OCI-LY1 (cell line): Measurements from ENCODE around the gene TMEM140.

Experiments used
- H2AFZ ChIP-seq: fragments of 200-600 bp; sonication (generic), shearing (Covaris generic); 2 replicates; pipeline ENCODE4 v1.6.0; 2014; ENCODE audit warnings: antibody characterized with exemption, mild to moderate bottlenecking, low read length
- H3F3A ChIP-seq: fragments of 200-600 bp; sonication (generic), shearing (Covaris generic); 2 replicates; pipeline ENCODE4 v1.6.0; 2014; ENCODE audit warnings: mild to moderate bottlenecking, antibody characterized with exemption, low read length, moderate library complexity; ENCODE audit not compliant: insufficient read depth
- H3K27ac ChIP-seq: fragments of 200-600 bp; sonication (generic); 2 replicates; pipeline ENCODE4 v1.5.1; 2014; ENCODE audit warnings: low read length, mixed run types, mild to moderate bottlenecking, low read depth; ENCODE audit not compliant: poor library complexity, severe bottlenecking
- H3K27me3 ChIP-seq: fragments of 200-600 bp; sonication (generic); 2 replicates; pipeline ENCODE4 v1.6.0; 2014; ENCODE audit warnings: antibody characterized with exemption, mild to moderate bottlenecking, low read length, moderate library complexity; ENCODE audit not compliant: insufficient read depth
- H3K36me3 ChIP-seq: fragments of 200-600 bp; sonication (generic); 2 replicates; pipeline ENCODE4 v1.6.1; 2014; ENCODE audit warnings: mild to moderate bottlenecking, antibody characterized with exemption, low read length, moderate library complexity, mixed read lengths; ENCODE audit not compliant: insufficient read depth
- H3K4me1 ChIP-seq: fragments of 200-600 bp; sonication (generic); 2 replicates; pipeline ENCODE4 v1.5.1; 2014; ENCODE audit warnings: mild to moderate bottlenecking, low read length, moderate library complexity; ENCODE audit not compliant: insufficient read depth, severe bottlenecking
- H3K4me2 ChIP-seq: fragments of 200-600 bp; sonication (generic), shearing (Covaris generic); 2 replicates; pipeline ENCODE4 v1.6.1; 2014; ENCODE audit warnings: low read length
- H3K4me3 ChIP-seq: fragments of 200-600 bp; sonication (generic); 2 replicates; pipeline ENCODE4 v1.5.1; 2014; ENCODE audit warnings: low read length, low read depth, mild to moderate bottlenecking, mixed read lengths; ENCODE audit not compliant: poor library complexity, severe bottlenecking
- H3K79me2 ChIP-seq: fragments of 200-600 bp; shearing (Covaris generic); 2 replicates; pipeline ENCODE4 v1.6.1; 2016; ENCODE audit warnings: mixed run types, low read length, mixed read lengths; ENCODE audit not compliant: insufficient read depth
- H3K9ac ChIP-seq: fragments of 200-600 bp; sonication (generic), shearing (Covaris generic); 2 replicates; pipeline ENCODE4 v1.6.1; 2014; ENCODE audit warnings: mild to moderate bottlenecking, low read length, mixed read lengths
- H3K9me2 ChIP-seq: fragments of 200-600 bp; sonication (generic), shearing (Covaris generic); 2 replicates; pipeline ENCODE4 v1.6.1; 2014; ENCODE audit warnings: low read depth, mild to moderate bottlenecking, low read length, mixed read lengths
- H3K9me3 ChIP-seq: fragments of 200-600 bp; shearing (Covaris generic); 2 replicates; pipeline ENCODE4 v1.6.1; 2014; ENCODE audit warnings: low read length, mixed read lengths
- H4K20me1 ChIP-seq: fragments of 200-600 bp; sonication (generic), shearing (Covaris generic); 2 replicates; pipeline ENCODE4 v1.6.0; 2016; ENCODE audit warnings: mild to moderate bottlenecking, low read length; ENCODE audit not compliant: insufficient read depth
- EZH2 ChIP-seq: fragments of 200-600 bp; sonication (generic), shearing (Covaris generic); IDR thresholded peaks from 2 replicates; pipeline ENCODE4 v1.8.0; 2017; ENCODE audit warnings: borderline replicate concordance, mixed run types, mild to moderate bottlenecking, antibody characterized with exemption, low read length, moderate library complexity, mixed read lengths
- TF ChIP-seq, protein P1 (sequence below): fragments of 200-600 bp; sonication (generic), shearing (Covaris generic); IDR thresholded peaks from 2 replicates; pipeline ENCODE4 v1.5.1; 2017; ENCODE audit warnings: mild to moderate bottlenecking, antibody characterized with exemption, low read length, moderate library complexity, mixed read lengths

The TMEM140 gene

GRCh38 chr7:135197906-135198655 is 50.2 kb downstream of the TMEM140 start:
- no peak overlapping the region for H3K27ac ChIP-seq
- H3K9me3 ChIP-seq, result no peaks in the 10 kb centered on the region
- no peak overlapping the region for H3K9ac ChIP-seq
- H3K4me3 ChIP-seq, result no peak overlapping the region
- no peak for TF ChIP-seq EZH2
- TF ChIP-seq, protein P1, sequence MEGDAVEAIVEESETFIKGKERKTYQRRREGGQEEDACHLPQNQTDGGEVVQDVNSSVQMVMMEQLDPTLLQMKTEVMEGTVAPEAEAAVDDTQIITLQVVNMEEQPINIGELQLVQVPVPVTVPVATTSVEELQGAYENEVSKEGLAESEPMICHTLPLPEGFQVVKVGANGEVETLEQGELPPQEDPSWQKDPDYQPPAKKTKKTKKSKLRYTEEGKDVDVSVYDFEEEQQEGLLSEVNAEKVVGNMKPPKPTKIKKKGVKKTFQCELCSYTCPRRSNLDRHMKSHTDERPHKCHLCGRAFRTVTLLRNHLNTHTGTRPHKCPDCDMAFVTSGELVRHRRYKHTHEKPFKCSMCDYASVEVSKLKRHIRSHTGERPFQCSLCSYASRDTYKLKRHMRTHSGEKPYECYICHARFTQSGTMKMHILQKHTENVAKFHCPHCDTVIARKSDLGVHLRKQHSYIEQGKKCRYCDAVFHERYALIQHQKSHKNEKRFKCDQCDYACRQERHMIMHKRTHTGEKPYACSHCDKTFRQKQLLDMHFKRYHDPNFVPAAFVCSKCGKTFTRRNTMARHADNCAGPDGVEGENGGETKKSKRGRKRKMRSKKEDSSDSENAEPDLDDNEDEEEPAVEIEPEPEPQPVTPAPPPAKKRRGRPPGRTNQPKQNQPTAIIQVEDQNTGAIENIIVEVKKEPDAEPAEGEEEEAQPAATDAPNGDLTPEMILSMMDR, result no peak
- no peaks in the 10 kb centered on the region for H3K9me2 ChIP-seq
- H3K79me2 ChIP-seq, result no peaks in the 10 kb centered on the region
- H3K27me3 ChIP-seq, result no peaks in the 10 kb centered on the region
- no peaks in the 10 kb centered on the region for H3F3A ChIP-seq
- H3K4me2 ChIP-seq, result no peak overlapping the region
- H4K20me1 ChIP-seq, result no peaks in the 10 kb centered on the region
- no peaks in the 10 kb centered on the region for H3K4me1 ChIP-seq
- H3K36me3 ChIP-seq, result peaks cover 90% of the 10 kb centered on the region
- no peak overlapping the region for H2AFZ ChIP-seq

GRCh38 chr7:135199439-135199838 is 51.6 kb downstream of the TMEM140 start:
- Histone ChIP-seq H3K27me3 (no peaks in the 10 kb centered on the region), H3F3A (no peaks in the 10 kb centered on the region), H4K20me1 (no peaks in the 10 kb centered on the region), H3K9me2 (no peaks in the 10 kb centered on the region), H3K79me2 (no peaks in the 10 kb centered on the region), H3K36me3 (peaks cover 90% of the 10 kb centered on the region), H3K4me1 (no peaks in the 10 kb centered on the region), H3K27ac (no peak overlapping the region), H2AFZ (no peak overlapping the region), H3K4me3 (no peak overlapping the region), H3K4me2 (no peak overlapping the region), H3K9me3 (no peaks in the 10 kb centered on the region), H3K9ac (no peak overlapping the region)
- TF ChIP-seq, protein P1, result no peak
- no peak for TF ChIP-seq EZH2

DNA sequence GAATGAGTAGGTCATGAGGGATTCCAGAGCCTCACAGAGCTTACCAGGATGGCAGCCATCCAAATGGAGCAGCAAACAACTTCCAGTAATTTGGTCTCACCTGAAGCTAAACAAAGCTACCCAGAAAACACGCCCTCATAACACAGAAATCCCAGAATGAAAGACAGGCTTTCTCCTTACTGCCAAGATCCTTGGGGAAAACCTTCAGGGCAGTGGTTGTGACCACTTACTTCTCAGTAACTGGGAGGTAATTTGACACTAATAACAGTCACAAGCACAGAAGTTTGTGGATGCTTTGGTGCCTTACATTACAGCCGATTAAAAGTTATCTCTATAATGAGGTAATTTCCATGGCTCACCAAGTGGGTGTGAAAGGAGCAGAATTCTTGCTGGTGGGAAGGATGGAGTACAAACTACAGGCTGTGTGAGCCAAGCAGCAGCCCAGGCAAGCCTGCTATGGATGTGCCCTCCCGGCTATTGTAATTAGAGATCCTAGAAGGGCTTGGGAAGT is 53.0 kb downstream of the TMEM140 start:
- H3K36me3 ChIP-seq, result peaks cover 92% of the 10 kb centered on the region
- H3K4me3 ChIP-seq, result no peak overlapping the region
- H3K4me2 ChIP-seq, result no peak overlapping the region
- H3K79me2 ChIP-seq, result no peaks in the 10 kb centered on the region
- H3K4me1 ChIP-seq, result peaks cover 9% of the 10 kb centered on the region
- H2AFZ ChIP-seq, result no peak overlapping the region
- H3K9me3 ChIP-seq, result no peaks in the 10 kb centered on the region
- H3K27ac ChIP-seq, result no peak overlapping the region
- TF ChIP-seq, protein P1, result no peak
- no peak for TF ChIP-seq EZH2
- H3K27me3 ChIP-seq, result no peaks in the 10 kb centered on the region
- H3K9ac ChIP-seq, result no peak overlapping the region
- H3K9me2 ChIP-seq, result no peaks in the 10 kb centered on the region
- H4K20me1 ChIP-seq, result no peaks in the 10 kb centered on the region
- no peaks in the 10 kb centered on the region for H3F3A ChIP-seq
